GM23338 (cell line): ENCODE results near the gene IGF2BP2. TPM values are rescaled to one million over a fixed set of nuclear protein-coding genes. Genes with fewer than 3 reads are reported as not detected.

Source experiments
- EZH2 ChIP-seq: fragments of 200-600 bp; sonication (generic); IDR thresholded peaks from one replicate; pipeline ENCODE4 v1.8.0; 2017; ENCODE audit warnings: antibody characterized with exemption, mild to moderate bottlenecking, low read depth; ENCODE audit not compliant: unreplicated experiment
- EZH2phosphoT487 ChIP-seq: fragments of 200-600 bp; sonication (generic); IDR thresholded peaks from one replicate; pipeline ENCODE4 v1.8.1; 2018; ENCODE audit warnings: antibody characterized with exemption; ENCODE audit not compliant: unreplicated experiment
- JUNB ChIP-seq: IDR thresholded peaks from one replicate; pipeline ENCODE4 v1.6.1; 2016; ENCODE audit warnings: antibody characterized with exemption; ENCODE audit not compliant: unreplicated experiment
- polyA plus RNA-seq: library from polyadenylated mRNA; unstranded; fragments of >200 nt; fragmentation: Nextera tagmentation; extraction: Ambion mirVana; gene quantifications from 2 replicates; pipeline ENCODE4 v1.2.1, GENCODE V29; 2016
- total RNA-seq: library from RNA; depleted of rRNA; stranded (reverse); fragments of >200 nt; shearing (Covaris generic); gene quantifications from 2 replicates; pipeline ENCODE4 v1.2.3, GENCODE V29; 2014
- TF ChIP-seq, protein P1 (sequence below): fragments of 250-450 bp; sonication (Bioruptor Pico); IDR thresholded peaks from 2 replicates; pipeline ENCODE4 v1.5.0; 2020; ENCODE audit warnings: mild to moderate bottlenecking, moderate library complexity
- TF ChIP-seq, protein P2 (sequence below): IDR thresholded peaks from 2 replicates; pipeline ENCODE4 v1.6.1; 2016; ENCODE audit warnings: antibody characterized with exemption
- TF ChIP-seq, protein P3 (sequence below), 2 experiments: fragments of 200-600 bp in 1 of 2; sonication (generic) in 1 of 2; conservative IDR thresholded peaks; 2 replicates each; pipeline versions ENCODE4 v1.5.1 to v1.6.1; 2016 to 2017; ENCODE audit warnings: antibody characterized with exemption in 2 of 2, low read depth in 2 of 2, mild to moderate bottlenecking in 2 of 2, moderate library complexity in 1 of 2

Gene IGF2BP2
- total and polyA plus RNA-seq, 2 experiments from 2014 or later, result 82.9 to 84.5 TPM

DNA sequence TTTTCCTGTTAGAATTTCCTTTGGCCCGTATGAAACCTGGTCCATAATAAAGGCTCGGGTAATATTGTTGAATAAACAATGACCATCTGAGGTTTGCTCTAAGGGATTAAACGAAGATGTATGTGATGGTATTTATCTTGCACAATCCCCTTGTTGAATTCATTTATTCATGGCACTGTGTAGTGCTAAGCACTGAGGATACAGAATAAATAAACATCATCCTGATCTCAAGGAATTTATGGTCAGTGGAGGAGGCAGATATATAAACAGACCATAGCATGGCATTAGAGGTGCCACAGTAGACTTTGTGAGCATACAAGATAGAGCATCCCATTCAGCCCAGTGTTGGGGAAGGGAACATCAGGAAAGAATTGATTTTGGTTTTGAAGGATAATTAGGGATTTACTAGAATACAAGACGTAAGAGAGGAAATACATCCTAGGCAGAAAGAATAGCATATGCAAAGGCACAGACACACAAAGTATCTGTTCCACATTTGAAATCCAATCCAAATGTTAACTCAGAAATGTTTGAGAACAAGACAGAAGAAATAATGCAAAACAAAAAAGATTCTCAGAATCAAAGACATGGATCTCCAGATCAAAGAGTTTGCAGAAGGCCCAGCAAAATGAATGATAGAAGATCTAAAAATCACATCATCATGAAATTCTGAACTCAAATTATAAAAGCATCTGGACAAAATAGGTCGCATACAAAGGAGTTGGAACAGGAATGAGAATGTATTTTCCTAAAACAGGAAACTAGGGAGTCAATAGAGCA, 5.4 kb upstream of the IGF2BP2 start (continued):
- TF ChIP-seq, protein P1, sequence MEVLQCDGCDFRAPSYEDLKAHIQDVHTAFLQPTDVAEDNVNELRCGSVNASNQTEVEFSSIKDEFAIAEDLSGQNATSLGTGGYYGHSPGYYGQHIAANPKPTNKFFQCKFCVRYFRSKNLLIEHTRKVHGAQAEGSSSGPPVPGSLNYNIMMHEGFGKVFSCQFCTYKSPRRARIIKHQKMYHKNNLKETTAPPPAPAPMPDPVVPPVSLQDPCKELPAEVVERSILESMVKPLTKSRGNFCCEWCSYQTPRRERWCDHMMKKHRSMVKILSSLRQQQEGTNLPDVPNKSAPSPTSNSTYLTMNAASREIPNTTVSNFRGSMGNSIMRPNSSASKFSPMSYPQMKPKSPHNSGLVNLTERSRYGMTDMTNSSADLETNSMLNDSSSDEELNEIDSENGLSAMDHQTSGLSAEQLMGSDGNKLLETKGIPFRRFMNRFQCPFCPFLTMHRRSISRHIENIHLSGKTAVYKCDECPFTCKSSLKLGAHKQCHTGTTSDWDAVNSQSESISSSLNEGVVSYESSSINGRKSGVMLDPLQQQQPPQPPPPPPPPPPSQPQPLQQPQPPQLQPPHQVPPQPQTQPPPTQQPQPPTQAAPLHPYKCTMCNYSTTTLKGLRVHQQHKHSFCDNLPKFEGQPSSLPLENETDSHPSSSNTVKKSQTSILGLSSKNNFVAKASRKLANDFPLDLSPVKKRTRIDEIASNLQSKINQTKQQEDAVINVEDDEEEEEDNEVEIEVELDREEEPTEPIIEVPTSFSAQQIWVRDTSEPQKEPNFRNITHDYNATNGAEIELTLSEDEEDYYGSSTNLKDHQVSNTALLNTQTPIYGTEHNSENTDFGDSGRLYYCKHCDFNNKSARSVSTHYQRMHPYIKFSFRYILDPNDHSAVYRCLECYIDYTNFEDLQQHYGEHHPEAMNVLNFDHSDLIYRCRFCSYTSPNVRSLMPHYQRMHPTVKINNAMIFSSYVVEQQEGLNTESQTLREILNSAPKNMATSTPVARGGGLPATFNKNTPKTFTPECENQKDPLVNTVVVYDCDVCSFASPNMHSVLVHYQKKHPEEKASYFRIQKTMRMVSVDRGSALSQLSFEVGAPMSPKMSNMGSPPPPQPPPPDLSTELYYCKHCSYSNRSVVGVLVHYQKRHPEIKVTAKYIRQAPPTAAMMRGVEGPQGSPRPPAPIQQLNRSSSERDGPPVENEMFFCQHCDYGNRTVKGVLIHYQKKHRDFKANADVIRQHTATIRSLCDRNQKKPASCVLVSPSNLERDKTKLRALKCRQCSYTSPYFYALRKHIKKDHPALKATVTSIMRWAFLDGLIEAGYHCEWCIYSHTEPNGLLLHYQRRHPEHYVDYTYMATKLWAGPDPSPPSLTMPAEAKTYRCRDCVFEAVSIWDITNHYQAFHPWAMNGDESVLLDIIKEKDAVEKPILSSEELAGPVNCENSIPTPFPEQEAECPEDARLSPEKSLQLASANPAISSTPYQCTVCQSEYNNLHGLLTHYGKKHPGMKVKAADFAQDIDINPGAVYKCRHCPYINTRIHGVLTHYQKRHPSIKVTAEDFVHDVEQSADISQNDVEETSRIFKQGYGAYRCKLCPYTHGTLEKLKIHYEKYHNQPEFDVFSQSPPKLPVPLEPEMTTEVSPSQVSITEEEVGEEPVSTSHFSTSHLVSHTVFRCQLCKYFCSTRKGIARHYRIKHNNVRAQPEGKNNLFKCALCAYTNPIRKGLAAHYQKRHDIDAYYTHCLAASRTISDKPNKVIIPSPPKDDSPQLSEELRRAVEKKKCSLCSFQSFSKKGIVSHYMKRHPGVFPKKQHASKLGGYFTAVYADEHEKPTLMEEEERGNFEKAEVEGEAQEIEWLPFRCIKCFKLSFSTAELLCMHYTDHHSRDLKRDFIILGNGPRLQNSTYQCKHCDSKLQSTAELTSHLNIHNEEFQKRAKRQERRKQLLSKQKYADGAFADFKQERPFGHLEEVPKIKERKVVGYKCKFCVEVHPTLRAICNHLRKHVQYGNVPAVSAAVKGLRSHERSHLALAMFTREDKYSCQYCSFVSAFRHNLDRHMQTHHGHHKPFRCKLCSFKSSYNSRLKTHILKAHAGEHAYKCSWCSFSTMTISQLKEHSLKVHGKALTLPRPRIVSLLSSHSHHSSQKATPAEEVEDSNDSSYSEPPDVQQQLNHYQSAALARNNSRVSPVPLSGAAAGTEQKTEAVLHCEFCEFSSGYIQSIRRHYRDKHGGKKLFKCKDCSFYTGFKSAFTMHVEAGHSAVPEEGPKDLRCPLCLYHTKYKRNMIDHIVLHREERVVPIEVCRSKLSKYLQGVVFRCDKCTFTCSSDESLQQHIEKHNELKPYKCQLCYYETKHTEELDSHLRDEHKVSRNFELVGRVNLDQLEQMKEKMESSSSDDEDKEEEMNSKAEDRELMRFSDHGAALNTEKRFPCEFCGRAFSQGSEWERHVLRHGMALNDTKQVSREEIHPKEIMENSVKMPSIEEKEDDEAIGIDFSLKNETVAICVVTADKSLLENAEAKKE (CRISPR knock-in tag), result no peak
- TF ChIP-seq EZH2 (no peak), EZH2phosphoT487 (no peak), JUNB (no peak)
- TF ChIP-seq, protein P2, sequence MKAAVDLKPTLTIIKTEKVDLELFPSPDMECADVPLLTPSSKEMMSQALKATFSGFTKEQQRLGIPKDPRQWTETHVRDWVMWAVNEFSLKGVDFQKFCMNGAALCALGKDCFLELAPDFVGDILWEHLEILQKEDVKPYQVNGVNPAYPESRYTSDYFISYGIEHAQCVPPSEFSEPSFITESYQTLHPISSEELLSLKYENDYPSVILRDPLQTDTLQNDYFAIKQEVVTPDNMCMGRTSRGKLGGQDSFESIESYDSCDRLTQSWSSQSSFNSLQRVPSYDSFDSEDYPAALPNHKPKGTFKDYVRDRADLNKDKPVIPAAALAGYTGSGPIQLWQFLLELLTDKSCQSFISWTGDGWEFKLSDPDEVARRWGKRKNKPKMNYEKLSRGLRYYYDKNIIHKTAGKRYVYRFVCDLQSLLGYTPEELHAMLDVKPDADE, result no peak
- TF ChIP-seq, protein P3, sequence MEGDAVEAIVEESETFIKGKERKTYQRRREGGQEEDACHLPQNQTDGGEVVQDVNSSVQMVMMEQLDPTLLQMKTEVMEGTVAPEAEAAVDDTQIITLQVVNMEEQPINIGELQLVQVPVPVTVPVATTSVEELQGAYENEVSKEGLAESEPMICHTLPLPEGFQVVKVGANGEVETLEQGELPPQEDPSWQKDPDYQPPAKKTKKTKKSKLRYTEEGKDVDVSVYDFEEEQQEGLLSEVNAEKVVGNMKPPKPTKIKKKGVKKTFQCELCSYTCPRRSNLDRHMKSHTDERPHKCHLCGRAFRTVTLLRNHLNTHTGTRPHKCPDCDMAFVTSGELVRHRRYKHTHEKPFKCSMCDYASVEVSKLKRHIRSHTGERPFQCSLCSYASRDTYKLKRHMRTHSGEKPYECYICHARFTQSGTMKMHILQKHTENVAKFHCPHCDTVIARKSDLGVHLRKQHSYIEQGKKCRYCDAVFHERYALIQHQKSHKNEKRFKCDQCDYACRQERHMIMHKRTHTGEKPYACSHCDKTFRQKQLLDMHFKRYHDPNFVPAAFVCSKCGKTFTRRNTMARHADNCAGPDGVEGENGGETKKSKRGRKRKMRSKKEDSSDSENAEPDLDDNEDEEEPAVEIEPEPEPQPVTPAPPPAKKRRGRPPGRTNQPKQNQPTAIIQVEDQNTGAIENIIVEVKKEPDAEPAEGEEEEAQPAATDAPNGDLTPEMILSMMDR (conservative IDR thresholded peaks at IDR 0.05; ENCODE audit: low read depth in 2 of 2), result no peak
